ENCODE measurements around the gene PLEKHA1.

The PLEKHA1 gene

DNA sequence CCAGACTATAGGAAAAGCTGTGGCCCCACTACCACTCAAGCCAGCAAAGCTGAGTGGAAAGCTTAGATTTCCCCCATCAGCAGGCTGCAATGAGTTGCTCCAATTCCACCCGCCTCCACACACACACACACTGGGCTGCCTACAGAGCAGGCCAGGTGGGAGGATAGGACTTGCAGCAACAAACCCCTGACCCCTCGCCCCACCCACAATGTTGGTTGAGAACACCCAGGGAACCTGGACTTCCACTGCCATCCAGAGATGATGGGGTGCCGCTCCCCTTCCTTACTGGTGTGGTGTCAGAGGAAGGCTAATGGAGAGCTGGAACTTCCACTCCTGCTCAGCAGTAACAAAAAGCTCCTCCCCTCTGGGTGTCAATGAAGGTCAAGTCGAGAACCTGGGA is 16.8 kb upstream of the PLEKHA1 start:
- DNase-seq: no peak
- H3K27me3 Mint-ChIP-seq (ENCODE audit: low read depth, poor library complexity): peaks cover 21% of the 10 kb centered on the region

GRCh38 chr10:122359621-122360020 is 14.9 kb upstream of the PLEKHA1 start:
- TF ChIP-seq, protein P1, sequence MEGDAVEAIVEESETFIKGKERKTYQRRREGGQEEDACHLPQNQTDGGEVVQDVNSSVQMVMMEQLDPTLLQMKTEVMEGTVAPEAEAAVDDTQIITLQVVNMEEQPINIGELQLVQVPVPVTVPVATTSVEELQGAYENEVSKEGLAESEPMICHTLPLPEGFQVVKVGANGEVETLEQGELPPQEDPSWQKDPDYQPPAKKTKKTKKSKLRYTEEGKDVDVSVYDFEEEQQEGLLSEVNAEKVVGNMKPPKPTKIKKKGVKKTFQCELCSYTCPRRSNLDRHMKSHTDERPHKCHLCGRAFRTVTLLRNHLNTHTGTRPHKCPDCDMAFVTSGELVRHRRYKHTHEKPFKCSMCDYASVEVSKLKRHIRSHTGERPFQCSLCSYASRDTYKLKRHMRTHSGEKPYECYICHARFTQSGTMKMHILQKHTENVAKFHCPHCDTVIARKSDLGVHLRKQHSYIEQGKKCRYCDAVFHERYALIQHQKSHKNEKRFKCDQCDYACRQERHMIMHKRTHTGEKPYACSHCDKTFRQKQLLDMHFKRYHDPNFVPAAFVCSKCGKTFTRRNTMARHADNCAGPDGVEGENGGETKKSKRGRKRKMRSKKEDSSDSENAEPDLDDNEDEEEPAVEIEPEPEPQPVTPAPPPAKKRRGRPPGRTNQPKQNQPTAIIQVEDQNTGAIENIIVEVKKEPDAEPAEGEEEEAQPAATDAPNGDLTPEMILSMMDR (IDR thresholded peaks at IDR 0.05): no peak
- H3K27ac Mint-ChIP-seq: no peak overlapping the region
- H3K9me3 Mint-ChIP-seq: peaks cover 20% of the 10 kb centered on the region
- H3K4me1 Mint-ChIP-seq: no peaks in the 10 kb centered on the region
- peaks cover 10% of the 10 kb centered on the region for H3K36me3 Mint-ChIP-seq (ENCODE audit: low read depth)
- no peak overlapping the region for H3K4me3 Mint-ChIP-seq
- peaks cover 28% of the 10 kb centered on the region for H3K27me3 Mint-ChIP-seq (ENCODE audit: low read depth, poor library complexity)
- no peak for DNase-seq

More for the DNA sequence above, 16.8 kb upstream of the PLEKHA1 start:
- TF ChIP-seq, protein P1 (IDR thresholded peaks at IDR 0.05): no peak
- peaks cover 20% of the 10 kb centered on the region for H3K9me3 Mint-ChIP-seq
- peaks cover 10% of the 10 kb centered on the region for H3K36me3 Mint-ChIP-seq (ENCODE audit: low read depth)
- H3K4me1 Mint-ChIP-seq: peaks cover 13% of the 10 kb centered on the region
- no peak overlapping the region for H3K27ac Mint-ChIP-seq
- no peak overlapping the region for H3K4me3 Mint-ChIP-seq

- Mint-ChIP-seq H3K27ac (no peak overlapping the region), H3K4me1 (no peaks in the 10 kb centered on the region), H3K36me3 (ENCODE audit: low read depth) (peaks cover 10% of the 10 kb centered on the region), H3K9me3 (peaks cover 20% of the 10 kb centered on the region), H3K27me3 (ENCODE audit: low read depth, poor library complexity) (peaks cover 31% of the 10 kb centered on the region), H3K4me3 (no peak overlapping the region)
- TF ChIP-seq, protein P1 (IDR thresholded peaks at IDR 0.05): no peak
- DNase-seq: no peak
These were observed 13.5 kb upstream of the PLEKHA1 start for GRCh38 chr10:122361046-122361445.

GRCh38 chr10:122362031-122362592 is 12.4 kb upstream of the PLEKHA1 start:
- DNase-seq: no peak
- no peak overlapping the region for H3K4me3 Mint-ChIP-seq
- no peak overlapping the region for H3K27ac Mint-ChIP-seq
- H3K36me3 Mint-ChIP-seq (ENCODE audit: low read depth): peaks cover 10% of the 10 kb centered on the region
- TF ChIP-seq, protein P1 (IDR thresholded peaks at IDR 0.05): no peak
- peaks cover 25% of the 10 kb centered on the region for H3K9me3 Mint-ChIP-seq
- peaks cover 32% of the 10 kb centered on the region for H3K27me3 Mint-ChIP-seq (ENCODE audit: low read depth, poor library complexity)
- no peaks in the 10 kb centered on the region for H3K4me1 Mint-ChIP-seq

- H3K4me3 Mint-ChIP-seq: no peak overlapping the region
- no peaks in the 10 kb centered on the region for H3K4me1 Mint-ChIP-seq
- no peak for DNase-seq
- H3K9me3 Mint-ChIP-seq: peaks cover 26% of the 10 kb centered on the region
- TF ChIP-seq, protein P1 (IDR thresholded peaks at IDR 0.05): no peak
- H3K27me3 Mint-ChIP-seq (ENCODE audit: low read depth, poor library complexity): peaks cover 32% of the 10 kb centered on the region
- H3K36me3 Mint-ChIP-seq (ENCODE audit: low read depth): peaks cover 10% of the 10 kb centered on the region
- no peak overlapping the region for H3K27ac Mint-ChIP-seq
These were observed 11.9 kb upstream of the PLEKHA1 start for GRCh38 chr10:122362621-122363020.

DNA sequence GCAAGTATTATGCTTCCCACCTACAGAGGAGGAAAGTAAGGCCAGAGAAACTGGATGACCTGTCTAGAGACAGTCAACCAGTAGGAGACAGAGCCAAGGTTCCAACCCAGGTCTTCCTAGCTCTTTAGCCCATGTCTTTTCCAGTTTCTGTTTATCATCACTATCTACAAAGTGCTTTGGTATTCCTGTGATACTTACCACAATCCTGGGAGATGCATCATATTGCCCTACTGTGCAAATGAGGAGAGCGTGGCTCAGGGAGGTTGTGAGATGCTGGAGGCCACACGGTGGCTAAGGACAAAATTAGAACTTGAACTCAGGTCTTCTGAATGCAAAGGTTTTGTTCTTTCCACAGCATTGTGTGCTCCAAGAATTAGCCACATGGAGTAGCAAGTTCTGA is 11.2 kb upstream of the PLEKHA1 start:
- Mint-ChIP-seq H3K36me3 (ENCODE audit: low read depth) (peaks cover 6% of the 10 kb centered on the region), H3K27me3 (ENCODE audit: low read depth, poor library complexity) (peaks cover 33% of the 10 kb centered on the region), H3K9me3 (peaks cover 25% of the 10 kb centered on the region), H3K4me1 (no peaks in the 10 kb centered on the region), H3K27ac (no peak overlapping the region), H3K4me3 (no peak overlapping the region)
- no peak for DNase-seq
- TF ChIP-seq, protein P1 (IDR thresholded peaks at IDR 0.05): no peak
